Progenitor cell of endocrine pancreas (in vitro differentiated cells): ENCODE data around the gene MAML2. TPM values are rescaled to one million over a fixed set of nuclear protein-coding genes. Genes with fewer than 3 reads are reported as not detected.
A peak's percentile ranks its signal among the peaks of the same experiment; 100 is the strongest.

Source experiments
- DNase-seq: peaks from one replicate; pipeline ENCODE4 v3.0.0; 2021; ENCODE audit warnings: low spot score; ENCODE audit not compliant: unreplicated experiment
- H3K27ac Mint-ChIP-seq: 2 replicates; pipeline ENCODE4 v1.8.0; 2021; ENCODE audit warnings: mild to moderate bottlenecking, moderate library complexity, mixed read lengths
- H3K27me3 Mint-ChIP-seq: 2 replicates; pipeline ENCODE4 v1.8.0; 2021; ENCODE audit warnings: mixed read lengths
- H3K36me3 Mint-ChIP-seq: 2 replicates; pipeline ENCODE4 v1.8.0; 2022; ENCODE audit warnings: mixed read lengths; ENCODE audit not compliant: insufficient read depth
- H3K4me1 Mint-ChIP-seq: 2 replicates; pipeline ENCODE4 v1.8.0; 2021; ENCODE audit warnings: low read depth, mixed read lengths
- H3K4me3 Mint-ChIP-seq: 2 replicates; pipeline ENCODE4 v1.8.0; 2021; ENCODE audit warnings: low read depth, mild to moderate bottlenecking, moderate library complexity, mixed read lengths
- H3K9me3 Mint-ChIP-seq: 2 replicates; pipeline ENCODE4 v1.8.0; 2021; ENCODE audit warnings: low read depth, mixed read lengths
- total RNA-seq: library from RNA; stranded (reverse); gene quantifications from 2 replicates; pipeline ENCODE4 v1.2.1, GENCODE V29; 2021
- TF ChIP-seq, protein P1 (sequence below): fragments of 200-600 bp; sonication (generic); IDR thresholded peaks from one replicate; pipeline ENCODE4 v1.5.0; 2021; ENCODE audit warnings: antibody characterized with exemption, mild to moderate bottlenecking; ENCODE audit not compliant: unreplicated experiment

The MAML2 gene
- total RNA-seq, 1 donor from 2014 or later, result 17.6 TPM

DNA sequence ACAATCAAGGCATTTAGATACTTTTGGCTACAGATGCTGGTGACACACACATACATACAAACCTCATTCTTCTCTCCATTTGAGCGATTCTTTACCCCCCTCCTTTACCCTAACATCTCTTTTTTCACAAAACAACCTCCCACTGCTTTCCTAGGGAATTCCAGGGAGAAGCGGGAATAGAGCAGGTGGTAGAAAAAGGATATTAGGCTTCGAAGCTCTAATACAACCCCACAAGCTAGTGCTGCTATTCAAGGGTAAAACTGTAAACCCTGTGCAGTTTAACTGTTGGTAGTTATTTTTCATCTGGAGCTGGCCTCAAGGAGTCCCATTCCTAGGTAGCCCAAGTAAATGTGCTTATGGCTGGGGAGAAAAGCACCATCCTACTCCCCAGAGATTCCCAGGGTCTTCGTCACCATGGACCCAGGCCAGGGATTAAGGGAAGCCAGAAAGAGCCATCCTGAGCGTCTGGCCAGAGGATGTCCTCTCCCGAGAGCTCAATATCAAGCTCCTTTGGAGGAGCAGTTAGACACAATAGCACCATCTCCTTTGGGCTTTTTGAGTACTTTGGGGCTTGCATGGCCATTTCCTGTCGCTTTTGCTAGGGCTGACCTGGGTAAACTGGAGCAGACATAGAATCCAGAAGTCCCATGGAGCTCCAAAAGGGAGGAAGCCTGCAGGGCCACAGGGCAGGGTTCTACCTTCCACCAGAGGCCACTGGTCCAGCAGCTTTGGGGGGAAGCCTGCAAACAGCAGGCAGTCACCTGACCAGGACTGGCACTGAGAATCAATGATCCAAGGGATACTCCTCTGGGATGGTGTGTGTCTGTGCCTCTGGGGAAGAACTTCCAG, 3.1 kb downstream of the MAML2 start:
- H3K4me1 Mint-ChIP-seq, result peaks cover 58% of the 10 kb centered on the region
- H3K27me3 Mint-ChIP-seq, result no peaks in the 10 kb centered on the region
- H3K9me3 Mint-ChIP-seq, result no peaks in the 10 kb centered on the region
- TF ChIP-seq, protein P1, sequence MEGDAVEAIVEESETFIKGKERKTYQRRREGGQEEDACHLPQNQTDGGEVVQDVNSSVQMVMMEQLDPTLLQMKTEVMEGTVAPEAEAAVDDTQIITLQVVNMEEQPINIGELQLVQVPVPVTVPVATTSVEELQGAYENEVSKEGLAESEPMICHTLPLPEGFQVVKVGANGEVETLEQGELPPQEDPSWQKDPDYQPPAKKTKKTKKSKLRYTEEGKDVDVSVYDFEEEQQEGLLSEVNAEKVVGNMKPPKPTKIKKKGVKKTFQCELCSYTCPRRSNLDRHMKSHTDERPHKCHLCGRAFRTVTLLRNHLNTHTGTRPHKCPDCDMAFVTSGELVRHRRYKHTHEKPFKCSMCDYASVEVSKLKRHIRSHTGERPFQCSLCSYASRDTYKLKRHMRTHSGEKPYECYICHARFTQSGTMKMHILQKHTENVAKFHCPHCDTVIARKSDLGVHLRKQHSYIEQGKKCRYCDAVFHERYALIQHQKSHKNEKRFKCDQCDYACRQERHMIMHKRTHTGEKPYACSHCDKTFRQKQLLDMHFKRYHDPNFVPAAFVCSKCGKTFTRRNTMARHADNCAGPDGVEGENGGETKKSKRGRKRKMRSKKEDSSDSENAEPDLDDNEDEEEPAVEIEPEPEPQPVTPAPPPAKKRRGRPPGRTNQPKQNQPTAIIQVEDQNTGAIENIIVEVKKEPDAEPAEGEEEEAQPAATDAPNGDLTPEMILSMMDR, result no peak
- no peak for DNase-seq
- no peak overlapping the region for H3K27ac Mint-ChIP-seq
- H3K4me3 Mint-ChIP-seq, result peak overlapping the region; percentile 92
- peaks cover 5% of the 10 kb centered on the region for H3K36me3 Mint-ChIP-seq

DNA sequence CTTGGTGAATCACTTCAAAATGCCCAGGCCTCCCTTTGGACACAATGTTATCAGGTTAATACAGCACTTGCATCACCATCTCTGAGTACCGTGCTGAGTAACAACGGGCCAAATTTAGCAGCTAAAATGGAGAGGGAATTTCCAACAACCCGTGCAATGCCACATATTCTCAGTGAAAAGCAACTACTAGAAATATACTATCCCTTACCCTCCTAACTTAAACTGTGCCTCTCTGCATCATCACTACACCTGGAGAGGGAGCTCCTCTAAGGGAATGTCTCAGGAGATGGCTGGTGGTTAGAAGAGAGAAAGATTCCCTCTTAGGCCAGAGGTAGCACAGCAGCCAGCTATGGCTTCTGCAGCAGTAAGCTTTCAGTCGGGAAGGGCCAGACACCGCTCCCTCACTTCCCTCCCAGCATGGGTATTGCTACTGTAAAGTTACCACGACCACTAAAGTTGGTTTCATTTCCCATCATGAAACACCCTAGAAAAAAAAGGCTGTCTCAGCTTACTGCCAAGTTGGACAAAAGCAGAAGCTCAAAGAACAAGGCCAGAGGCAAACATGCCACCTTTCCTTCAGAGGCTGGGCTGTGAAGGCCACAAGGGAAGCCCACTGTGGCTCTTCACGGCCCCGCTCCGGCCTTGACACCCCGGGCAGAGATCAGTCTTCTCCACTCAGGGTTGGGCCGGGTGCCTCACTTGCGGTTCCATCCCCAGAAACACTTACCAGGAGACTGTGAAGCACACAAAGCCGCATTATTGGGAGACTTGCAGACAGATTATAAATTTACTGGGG, 3.9 kb downstream of the MAML2 start:
- Mint-ChIP-seq H3K27me3 (no peaks in the 10 kb centered on the region), H3K4me3 (peak overlapping the region; percentile 44), H3K27ac (no peak overlapping the region), H3K9me3 (no peaks in the 10 kb centered on the region), H3K36me3 (peaks cover 5% of the 10 kb centered on the region), H3K4me1 (peaks cover 58% of the 10 kb centered on the region)
- no peak for DNase-seq
- TF ChIP-seq, protein P1, result no peak

DNA sequence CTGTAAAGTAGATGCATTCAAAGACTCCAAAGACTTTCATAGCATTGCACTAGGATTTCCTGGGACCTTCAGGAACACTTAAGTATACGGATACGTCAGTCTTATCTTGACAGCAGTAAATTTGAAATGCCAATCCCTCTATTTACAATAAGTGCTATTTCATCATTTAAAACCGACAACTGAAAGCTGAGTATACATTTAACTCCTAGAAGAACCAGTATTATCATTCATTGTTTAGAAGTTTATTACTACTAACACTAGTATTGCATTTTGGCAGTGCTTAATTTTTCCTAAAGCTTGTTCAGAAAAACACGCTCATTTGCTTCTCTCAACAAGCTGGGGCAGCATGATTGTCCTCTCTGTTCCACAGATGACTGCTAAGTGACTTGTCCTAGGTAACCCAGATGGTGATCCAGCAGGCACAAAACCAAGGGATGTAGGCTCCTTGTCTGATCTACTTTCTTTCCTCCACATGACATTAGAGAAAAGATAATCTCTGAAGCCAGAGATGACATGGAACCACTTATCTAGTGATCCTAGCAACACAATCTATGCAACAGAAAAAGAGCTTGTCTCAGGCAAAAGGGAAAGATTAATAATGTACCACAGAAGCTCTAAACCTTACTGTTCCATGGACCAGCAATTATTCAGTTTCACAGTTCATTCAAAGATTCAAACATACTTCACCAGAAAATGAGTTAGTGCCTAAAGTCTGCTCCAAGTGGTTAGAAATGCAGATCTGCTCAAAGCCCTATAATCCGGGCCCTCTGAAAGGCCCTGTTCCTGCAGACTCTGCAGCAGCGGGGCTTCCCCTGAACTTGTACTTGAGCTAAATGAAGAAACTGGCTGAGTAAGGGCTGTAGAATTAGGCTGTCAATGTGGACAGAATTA, 5.2 kb downstream of the MAML2 start:
- Mint-ChIP-seq H3K27ac (peak overlapping the region; percentile 69), H3K9me3 (no peaks in the 10 kb centered on the region), H3K36me3 (peaks cover 5% of the 10 kb centered on the region), H3K27me3 (no peaks in the 10 kb centered on the region), H3K4me1 (peaks cover 58% of the 10 kb centered on the region), H3K4me3 (peak overlapping the region; percentile 9)
- TF ChIP-seq, protein P1, result no peak
- no peak for DNase-seq

DNA sequence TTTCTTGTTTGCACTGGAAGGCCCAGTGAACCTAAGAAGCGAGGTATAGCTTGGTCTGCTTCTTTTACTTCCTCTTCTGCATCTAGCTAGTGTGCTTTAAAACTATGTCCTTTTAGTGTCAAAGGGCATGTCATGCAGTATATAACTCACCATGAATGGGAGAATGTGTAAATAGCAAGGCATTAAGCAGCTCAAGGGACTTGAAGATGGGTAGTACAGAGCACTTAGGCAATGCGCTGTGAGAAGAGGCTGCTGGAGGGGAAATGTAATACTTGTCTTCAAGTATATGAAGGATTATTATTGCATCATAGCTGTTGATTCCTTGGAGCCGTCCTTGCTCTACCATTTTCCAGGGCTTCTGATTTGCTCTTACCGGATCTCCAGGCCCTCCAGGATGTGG, 7.6 kb downstream of the MAML2 start:
- no peak for DNase-seq
- TF ChIP-seq, protein P1, result no peak
- H3K4me3 Mint-ChIP-seq, result no peak overlapping the region
- H3K4me1 Mint-ChIP-seq, result peaks cover 53% of the 10 kb centered on the region
- H3K27me3 Mint-ChIP-seq, result no peaks in the 10 kb centered on the region
- H3K36me3 Mint-ChIP-seq, result peaks cover 7% of the 10 kb centered on the region
- H3K27ac Mint-ChIP-seq, result peak overlapping the region; percentile 31
- no peaks in the 10 kb centered on the region for H3K9me3 Mint-ChIP-seq
